ENCODE measurements around the gene OR4D1.

The OR4D1 gene

GRCh38 chr17:58195518-58196123, 47.4 kb downstream of the OR4D1 start:
- no peak for DNase-seq

GRCh38 chr17:58196610-58197009, 48.4 kb downstream of the OR4D1 start:
- no peak for DNase-seq

- DNase-seq: peak; percentile 60 to 63
Observed at GRCh38 chr17:58200024-58200633, 51.9 kb downstream of the OR4D1 start.

GRCh38 chr17:58202859-58203258, 54.7 kb downstream of the OR4D1 start:
- DNase-seq: no peak

GRCh38 chr17:58204796-58205195, 56.6 kb downstream of the OR4D1 start:
- DNase-seq: no peak

- no peak for DNase-seq
Observed at GRCh38 chr17:58205936-58206335, 57.8 kb downstream of the OR4D1 start.

- no peak for DNase-seq
Observed at GRCh38 chr17:58207451-58207850, 59.3 kb downstream of the OR4D1 start.

GRCh38 chr17:58208344-58208743, 60.2 kb downstream of the OR4D1 start:
- no peak for DNase-seq

All from stimulated activated CD4-positive, alpha-beta T cell treated with anti-CD3 and anti-CD28 coated beads, Interleukin-2, amount 100 ng/mL, for 48 hours (primary cell).